ENCODE measurements around the gene NF2. TPM values are rescaled to one million over a fixed set of nuclear protein-coding genes. Genes with fewer than 3 reads are reported as not detected.
"Not testable (repeated sequence)": the region's sequence is repeated elsewhere in the genome, so short reads cannot be mapped to it uniquely, and the experiment has no call there.

NF2 gene
- total and polyA plus RNA-seq, 4 donors, result 8.9 to 49.7 (median 16.3) TPM

DNA sequence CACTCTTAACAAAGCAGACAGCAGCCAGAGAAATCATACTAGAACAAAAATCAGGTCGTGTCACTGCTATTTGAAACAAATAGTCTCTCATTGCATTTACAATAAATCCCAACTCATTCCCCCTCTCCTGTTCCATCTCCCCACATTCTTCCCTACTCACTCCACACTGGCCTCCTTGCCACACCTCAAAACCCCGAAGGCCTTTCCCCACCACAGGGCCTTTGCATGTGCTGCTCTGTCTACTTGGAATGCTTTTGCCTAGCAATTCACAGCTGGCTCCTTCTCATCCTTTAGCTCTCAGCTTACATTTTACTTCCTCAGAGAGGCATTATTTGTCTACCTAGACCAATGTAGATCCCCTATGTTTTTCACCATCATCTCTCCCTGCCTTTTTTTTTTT is 43.6 kb upstream of the NF2 start:
- DNase-seq (no peak), ATAC-seq (ENCODE audit: insufficient read depth, low FRiP score) (no peak)
- Histone ChIP-seq H3K27ac (ENCODE audit: low read depth in 1 of 2, low read length in 1 of 2) (no peak overlapping the region), H3K4me1 (ENCODE audit: control insufficient read depth in 5 of 5, insufficient read depth in 5 of 5, low read length in 5 of 5) (peaks cover 0 to 12% (median 0%) of the 10 kb centered on the region in 5 donors), H3K36me3 (ENCODE audit: control insufficient read depth in 4 of 4, insufficient read depth in 4 of 4, low read length in 4 of 4) (peaks cover 3 to 36% (median 30%) of the 10 kb centered on the region in 4 donors), H3K4me3 (no peak overlapping the region), H3K27me3 (ENCODE audit: control insufficient read depth in 3 of 3, insufficient read depth in 3 of 3, low read length in 2 of 3) (no peaks in the 10 kb centered on the region), H3K9me3 (ENCODE audit: control insufficient read depth in 4 of 4, insufficient read depth in 3 of 4, low read length in 3 of 4) (no peaks in the 10 kb centered on the region), H3K9ac (ENCODE audit: insufficient read depth in 1 of 2, low read length in 2 of 2) (no peak overlapping the region)
- 93 to 94% methylated on average over 2 of the region's 2 CpGs for WGBS, 2 donors
- TF ChIP-seq, protein P1, sequence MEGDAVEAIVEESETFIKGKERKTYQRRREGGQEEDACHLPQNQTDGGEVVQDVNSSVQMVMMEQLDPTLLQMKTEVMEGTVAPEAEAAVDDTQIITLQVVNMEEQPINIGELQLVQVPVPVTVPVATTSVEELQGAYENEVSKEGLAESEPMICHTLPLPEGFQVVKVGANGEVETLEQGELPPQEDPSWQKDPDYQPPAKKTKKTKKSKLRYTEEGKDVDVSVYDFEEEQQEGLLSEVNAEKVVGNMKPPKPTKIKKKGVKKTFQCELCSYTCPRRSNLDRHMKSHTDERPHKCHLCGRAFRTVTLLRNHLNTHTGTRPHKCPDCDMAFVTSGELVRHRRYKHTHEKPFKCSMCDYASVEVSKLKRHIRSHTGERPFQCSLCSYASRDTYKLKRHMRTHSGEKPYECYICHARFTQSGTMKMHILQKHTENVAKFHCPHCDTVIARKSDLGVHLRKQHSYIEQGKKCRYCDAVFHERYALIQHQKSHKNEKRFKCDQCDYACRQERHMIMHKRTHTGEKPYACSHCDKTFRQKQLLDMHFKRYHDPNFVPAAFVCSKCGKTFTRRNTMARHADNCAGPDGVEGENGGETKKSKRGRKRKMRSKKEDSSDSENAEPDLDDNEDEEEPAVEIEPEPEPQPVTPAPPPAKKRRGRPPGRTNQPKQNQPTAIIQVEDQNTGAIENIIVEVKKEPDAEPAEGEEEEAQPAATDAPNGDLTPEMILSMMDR (IDR thresholded peaks at IDR 0.05; ENCODE audit: control extremely low read depth, extremely low read depth), result no peak

DNA sequence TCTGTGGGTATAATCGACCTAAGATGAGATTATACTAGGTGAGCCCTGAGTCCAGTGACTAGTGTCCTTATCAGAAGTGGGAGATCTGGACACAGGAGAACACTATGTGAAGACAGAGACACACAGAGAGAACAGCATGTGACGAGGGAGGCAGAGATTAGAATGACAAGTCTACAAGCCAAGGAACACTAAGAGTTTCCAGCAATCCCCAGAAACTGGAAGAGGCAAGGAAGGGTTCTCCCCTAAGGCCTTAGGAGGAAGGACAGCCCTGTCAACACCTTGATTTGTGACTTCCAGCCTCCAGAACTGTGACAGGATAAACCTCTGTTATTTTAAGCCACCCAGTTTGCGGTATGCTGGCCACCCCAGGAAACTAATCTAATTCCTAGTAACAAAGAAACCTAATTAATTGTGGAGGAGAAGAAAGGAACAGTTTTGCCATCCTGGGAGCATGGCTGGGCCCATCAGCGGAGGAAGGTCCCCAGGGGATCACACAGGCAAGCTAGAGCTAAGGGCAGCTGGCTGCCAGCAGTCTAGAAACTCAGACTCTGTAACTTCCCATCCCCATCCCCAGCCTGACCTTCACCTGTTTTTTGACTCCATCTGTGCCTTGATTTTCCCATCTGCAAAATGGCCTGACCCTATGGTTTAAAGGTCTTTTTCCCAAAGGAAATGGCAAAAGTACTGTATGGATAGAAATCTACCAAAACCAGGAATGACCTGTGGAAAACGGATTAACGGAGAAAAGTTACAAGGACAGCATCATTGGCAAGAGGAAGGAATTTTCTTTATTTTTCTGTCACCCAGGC is 39.6 kb upstream of the NF2 start:
- 91 to 92% methylated on average over 6 of the region's 6 CpGs for WGBS, 2 donors
- ATAC-seq (ENCODE audit: insufficient read depth, low FRiP score) (no peak), DNase-seq (no peak)
- Histone ChIP-seq H3K27ac (ENCODE audit: low read depth in 1 of 2, low read length in 1 of 2) (peak overlapping the region in 1 of 2 donors; percentile 65), H3K27me3 (ENCODE audit: control insufficient read depth in 3 of 3, insufficient read depth in 3 of 3, low read length in 2 of 3) (no peaks in the 10 kb centered on the region), H3K9ac (ENCODE audit: insufficient read depth in 1 of 2, low read length in 2 of 2) (no peak overlapping the region), H3K36me3 (ENCODE audit: control insufficient read depth in 4 of 4, insufficient read depth in 4 of 4, low read length in 4 of 4) (peaks cover 0 to 36% (median 25%) of the 10 kb centered on the region in 4 donors), H3K4me1 (ENCODE audit: control insufficient read depth in 5 of 5, insufficient read depth in 5 of 5, low read length in 5 of 5) (no peaks in the 10 kb centered on the region), H3K4me3 (no peak overlapping the region), H3K9me3 (ENCODE audit: control insufficient read depth in 4 of 4, insufficient read depth in 3 of 4, low read length in 3 of 4) (no peaks in the 10 kb centered on the region)
- TF ChIP-seq, protein P1 (IDR thresholded peaks at IDR 0.05; ENCODE audit: control extremely low read depth, extremely low read depth), result no peak

DNA sequence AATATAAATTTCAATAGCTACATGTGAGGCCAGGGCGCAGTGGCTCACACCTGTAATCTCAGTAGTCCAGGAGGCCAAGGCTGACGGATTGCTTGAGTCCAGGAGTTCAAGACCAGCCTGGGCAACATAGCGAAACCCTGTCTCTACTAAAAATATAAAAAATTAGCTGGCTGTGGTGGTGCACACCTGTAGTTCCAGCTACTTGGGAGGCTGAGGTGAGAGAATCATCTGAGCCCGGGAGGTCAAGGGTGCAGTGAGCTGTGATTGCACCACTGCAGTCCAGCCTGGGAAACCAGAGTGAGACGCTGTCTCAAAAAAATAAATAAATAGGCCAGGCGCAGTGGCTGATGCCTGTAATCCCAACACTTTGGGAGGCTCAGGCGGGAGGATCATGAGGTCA is 36.9 kb upstream of the NF2 start:
- H3K4me1 ChIP-seq (ENCODE audit: control insufficient read depth in 5 of 5, insufficient read depth in 5 of 5, low read length in 5 of 5); ATAC-seq (ENCODE audit: insufficient read depth, low FRiP score); H3K9me3 ChIP-seq (ENCODE audit: control insufficient read depth in 4 of 4, insufficient read depth in 3 of 4, low read length in 3 of 4); H3K27ac ChIP-seq (ENCODE audit: low read depth in 1 of 2, low read length in 1 of 2); H3K4me3 ChIP-seq; DNase-seq; H3K27me3 ChIP-seq (ENCODE audit: control insufficient read depth in 3 of 3, insufficient read depth in 3 of 3, low read length in 2 of 3); H3K9ac ChIP-seq (ENCODE audit: insufficient read depth in 1 of 2, low read length in 2 of 2): not testable (repeated sequence)
- WGBS, 2 donors, result 98 to 99% methylated on average over 7 of the region's 7 CpGs
- H3K36me3 ChIP-seq (ENCODE audit: control insufficient read depth in 4 of 4, insufficient read depth in 4 of 4, low read length in 4 of 4), result peaks cover 0 to 26% (median 22%) of the 10 kb centered on the region in 4 donors

DNA sequence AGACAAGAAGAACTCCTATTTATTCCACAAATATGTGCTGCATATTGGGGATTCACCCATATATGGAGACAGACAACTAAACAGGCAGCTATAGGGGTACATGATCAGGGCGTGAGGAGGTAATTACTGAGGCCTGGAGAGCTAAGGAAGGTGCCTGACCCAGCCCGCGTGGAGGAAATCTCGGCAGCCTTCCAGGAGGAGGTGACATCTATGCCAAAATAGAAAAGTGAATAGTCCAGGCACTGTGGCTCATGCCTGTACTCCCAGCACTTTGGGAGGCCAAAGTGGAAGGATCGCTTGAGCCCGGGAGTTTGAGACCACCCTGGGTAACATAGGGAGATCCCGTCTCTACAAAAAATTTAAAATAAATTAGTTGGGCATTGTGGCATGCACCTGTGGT is 36.1 kb upstream of the NF2 start:
- Histone ChIP-seq H3K9me3 (ENCODE audit: control insufficient read depth in 4 of 4, insufficient read depth in 3 of 4, low read length in 3 of 4) (peaks cover 0 to 2% (median 0%) of the 10 kb centered on the region in 4 donors), H3K4me1 (ENCODE audit: control insufficient read depth in 5 of 5, insufficient read depth in 5 of 5, low read length in 5 of 5) (no peaks in the 10 kb centered on the region), H3K4me3 (no peak overlapping the region), H3K36me3 (ENCODE audit: control insufficient read depth in 4 of 4, insufficient read depth in 4 of 4, low read length in 4 of 4) (peaks cover 0 to 20% (median 14%) of the 10 kb centered on the region in 4 donors), H3K9ac (ENCODE audit: insufficient read depth in 1 of 2, low read length in 2 of 2) (no peak overlapping the region), H3K27me3 (ENCODE audit: control insufficient read depth in 3 of 3, insufficient read depth in 3 of 3, low read length in 2 of 3) (no peaks in the 10 kb centered on the region), H3K27ac (ENCODE audit: low read depth in 1 of 2, low read length in 1 of 2) (no peak overlapping the region)
- ATAC-seq (ENCODE audit: insufficient read depth, low FRiP score), result no peak
- TF ChIP-seq, protein P1 (IDR thresholded peaks at IDR 0.05; ENCODE audit: control extremely low read depth, extremely low read depth), result no peak
- DNase-seq, result no peak
- WGBS, 2 donors, result 85 to 90% methylated on average over 7 of the region's 7 CpGs

All from lung (tissue), 12 donors.